Activated CD8-positive, alpha-beta T cell treated with anti-CD3 and anti-CD28 coated beads for 36 hours (primary cell): Measurements from ENCODE around the gene CLIP2. TPM values are rescaled to one million over a fixed set of nuclear protein-coding genes. Genes with fewer than 3 reads are reported as not detected.

ENCODE experiments used
- ATAC-seq: fragments of 200-7000 bp; cut with Tn5 transposase; one replicate; pipeline ENCODE4 v1.10.0; 2021; ENCODE audit warnings: mild to moderate bottlenecking, moderate library complexity
- CTCF ChIA-PET: fragments of 350-600 bp; sonication (Branson Sonifier 250); formaldehyde crosslinking; loops from one replicate; lab custom pipeline; 2021; ENCODE audit warnings: antibody characterized with exemption; lab: Charles Lee
- POLR2A ChIA-PET: fragments of 350-600 bp; sonication (Branson Sonifier 250); formaldehyde crosslinking; loops from one replicate; lab custom pipeline; 2021; ENCODE audit warnings: antibody characterized with exemption; lab: Charles Lee
- DNase-seq: peaks from one replicate; pipeline ENCODE4 v3.0.0-alpha.2; 2020
- H3K27ac Mint-ChIP-seq: one replicate; pipeline ENCODE4 v1.8.0; 2021; ENCODE audit warnings: mild to moderate bottlenecking, mixed read lengths
- H3K27me3 Mint-ChIP-seq: one replicate; pipeline ENCODE4 v1.8.0; 2021; ENCODE audit warnings: mixed read lengths
- H3K36me3 Mint-ChIP-seq: one replicate; pipeline ENCODE4 v1.8.0; 2021; ENCODE audit warnings: low read depth, mixed read lengths
- H3K4me1 Mint-ChIP-seq: one replicate; pipeline ENCODE4 v1.8.0; 2021; ENCODE audit warnings: low read depth, mixed read lengths
- H3K4me3 Mint-ChIP-seq: one replicate; pipeline ENCODE4 v1.8.0; 2021; ENCODE audit warnings: mild to moderate bottlenecking, moderate library complexity, mixed read lengths
- H3K9me3 Mint-ChIP-seq: one replicate; pipeline ENCODE4 v1.8.0; 2021; ENCODE audit warnings: mixed read lengths
- CTCF ChIP-seq: fragments of 200-600 bp; IDR thresholded peaks from one replicate; pipeline ENCODE4 v1.8.0; 2022; ENCODE audit warnings: antibody characterized with exemption, mild to moderate bottlenecking
- intact Hi-C: fragments of 100-400 bp; cut with micrococcal nuclease; formaldehyde crosslinking; loops from one replicate; pipeline ENCODE4 v1.10.0; 2022
- total RNA-seq, 2 experiments: library from RNA; stranded (reverse); gene quantifications; one replicate each; pipeline ENCODE4 v1.2.3, GENCODE V29; 2021

CLIP2 gene
- total RNA-seq, 2 experiments from 2014 or later: 1.3 to 1.4 TPM

- no peaks in the 10 kb centered on the region for H3K36me3 Mint-ChIP-seq
- H3K27ac Mint-ChIP-seq: no peak overlapping the region
- no peaks in the 10 kb centered on the region for H3K9me3 Mint-ChIP-seq
- DNase-seq (no peak), ATAC-seq (no peak)
- intact Hi-C loops: loop anchor here (2.0 kb wide), 1 partner anchor 17 kb away; no protein-coding TSS in a partner anchor
- ChIA-PET CTCF (interaction anchor here (1.3 to 5.0 kb wide), 3 partner anchors 12 to 114 kb away, joined by 4 to 23 read pairs (median 7); no protein-coding TSS in a partner anchor), POLR2A (no interaction called here)
- peaks cover 24% of the 10 kb centered on the region for H3K27me3 Mint-ChIP-seq
- TF ChIP-seq CTCF: no peak
- peaks cover 12% of the 10 kb centered on the region for H3K4me1 Mint-ChIP-seq
- H3K4me3 Mint-ChIP-seq: no peak overlapping the region
These were observed 1.7 kb upstream of the CLIP2 start for GRCh38 chr7:74287303-74288033.

GRCh38 chr7:74288034-74288881, 949 bp upstream of the CLIP2 start:
- H3K4me3 Mint-ChIP-seq: peak overlapping the region; percentile 65
- no peak for TF ChIP-seq CTCF
- no peaks in the 10 kb centered on the region for H3K36me3 Mint-ChIP-seq
- POLR2A ChIA-PET: interaction anchor here (0.6 to 1.0 kb wide), 2 partner anchors 14 to 22 kb away, joined by 3 read pairs; no protein-coding TSS in a partner anchor
- no peaks in the 10 kb centered on the region for H3K9me3 Mint-ChIP-seq
- no peak overlapping the region for H3K27ac Mint-ChIP-seq
- H3K27me3 Mint-ChIP-seq: peaks cover 21% of the 10 kb centered on the region
- CTCF ChIA-PET: interaction anchor here (1.3 to 5.0 kb wide), 2 partner anchors 13 to 113 kb away, joined by 10 to 23 read pairs; no protein-coding TSS in a partner anchor
- DNase-seq: peak; percentile 11
- no peak for ATAC-seq
- H3K4me1 Mint-ChIP-seq: peaks cover 12% of the 10 kb centered on the region
- intact Hi-C loops: loop anchor here (2.0 kb wide), 1 partner anchor 17 kb away; no protein-coding TSS in a partner anchor

- Mint-ChIP-seq H3K4me1 (peaks cover 12% of the 10 kb centered on the region), H3K36me3 (no peaks in the 10 kb centered on the region), H3K27me3 (peaks cover 18% of the 10 kb centered on the region), H3K4me3 (peak overlapping the region; percentile 40), H3K9me3 (no peaks in the 10 kb centered on the region), H3K27ac (no peak overlapping the region)
- POLR2A ChIA-PET: interaction anchor here (1.0 kb wide), 1 partner anchor 16 kb away, joined by 3 read pairs; no protein-coding TSS in a partner anchor
- DNase-seq (peak; percentile 56), ATAC-seq (peak; percentile 50)
- intact Hi-C loops: loop anchor here (2.0 kb wide), 1 partner anchor 19 kb away; no protein-coding TSS in a partner anchor
- CTCF ChIA-PET: interaction anchor here (5.0 kb wide), 1 partner anchor 111 kb away, joined by 23 read pairs; no protein-coding TSS in a partner anchor
- TF ChIP-seq CTCF: no peak
These were observed 699 bp downstream of the CLIP2 start for GRCh38 chr7:74289659-74290552.

GRCh38 chr7:74290553-74290950, 1.3 kb downstream of the CLIP2 start:
- no peak overlapping the region for H3K27ac Mint-ChIP-seq
- ChIA-PET CTCF (interaction anchor here (5.0 kb wide), 1 partner anchor 111 kb away, joined by 23 read pairs; no protein-coding TSS in a partner anchor), POLR2A (no interaction called here)
- no peak for TF ChIP-seq CTCF
- H3K4me1 Mint-ChIP-seq: peaks cover 12% of the 10 kb centered on the region
- H3K9me3 Mint-ChIP-seq: no peaks in the 10 kb centered on the region
- H3K4me3 Mint-ChIP-seq: peak overlapping the region; percentile 21
- peaks cover 18% of the 10 kb centered on the region for H3K27me3 Mint-ChIP-seq
- DNase-seq (no peak), ATAC-seq (no peak)
- no peaks in the 10 kb centered on the region for H3K36me3 Mint-ChIP-seq
- intact Hi-C loops: no loop called here
